Activated CD8-positive, alpha-beta memory T cell treated with anti-CD3 and anti-CD28 coated beads, Interleukin-2, amount 50 U/mL, for 48 hours (primary cell): Measurements from ENCODE around the gene PRRT4.

Source experiments
- DNase-seq: peaks from one replicate; pipeline ENCODE4 v3.0.0-alpha.2; 2020

Gene PRRT4

GRCh38 chr7:128394904-128395496, 33.5 kb upstream of the PRRT4 start:
- DNase-seq, result no peak

DNA sequence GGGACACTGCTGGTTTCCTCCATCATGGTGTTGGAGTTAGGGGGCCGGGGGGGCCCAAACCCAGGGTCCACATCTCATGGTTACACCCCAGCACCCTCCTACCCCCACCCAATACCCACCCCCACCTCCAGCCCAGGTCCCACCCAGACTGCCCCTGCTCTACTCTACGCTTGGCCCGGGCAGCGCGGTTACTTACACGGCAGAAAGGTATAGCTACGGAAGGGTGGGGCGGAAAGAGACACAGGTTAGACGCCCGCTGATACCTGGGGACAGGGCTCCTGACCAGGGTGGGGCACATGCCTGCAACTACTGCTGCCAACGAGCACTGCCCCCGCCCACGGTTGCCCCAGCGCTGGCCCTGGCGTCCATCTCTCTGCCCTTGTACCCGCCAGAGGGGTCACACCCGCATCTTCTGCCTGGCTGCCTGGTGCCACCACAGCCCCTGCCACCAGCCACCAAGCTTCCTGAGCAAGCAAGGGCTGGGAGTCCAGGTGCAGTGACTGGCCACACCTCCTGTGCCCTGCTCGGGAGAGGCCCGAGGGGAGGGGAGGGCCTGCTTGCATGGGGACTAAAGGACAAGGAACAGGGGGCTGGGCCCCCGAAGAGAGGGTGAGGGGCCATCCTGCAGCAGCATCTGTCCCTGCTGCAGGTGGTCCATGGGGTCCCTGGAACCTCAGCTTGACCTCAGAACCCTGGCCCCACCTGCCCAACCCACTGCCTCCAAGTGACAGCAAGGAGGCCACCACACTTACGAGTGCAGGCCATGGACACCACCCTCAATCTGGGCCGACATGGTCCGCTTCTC, 32.2 kb upstream of the PRRT4 start:
- DNase-seq, result no peak

GRCh38 chr7:128392446-128393327, 31.2 kb upstream of the PRRT4 start:
- DNase-seq, result no peak

DNA sequence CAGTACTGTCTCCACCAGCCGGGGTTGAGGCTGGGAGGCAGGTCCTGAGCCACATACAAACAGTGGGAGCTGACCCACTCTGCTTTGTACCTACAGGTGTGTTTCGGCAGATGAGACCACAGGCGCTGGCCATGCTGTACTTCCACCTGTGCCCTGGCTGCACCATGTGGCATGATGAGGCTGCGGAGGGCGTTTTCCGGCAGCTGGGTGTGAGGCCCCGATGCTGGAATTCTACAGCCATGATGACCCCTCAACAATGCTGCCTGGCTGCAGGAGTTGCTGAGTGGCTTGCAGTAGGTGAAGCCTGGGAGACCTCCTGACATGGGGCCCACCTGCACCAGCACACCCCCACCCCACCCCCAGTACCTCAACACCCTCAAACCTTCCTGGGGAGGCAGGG, 30.3 kb upstream of the PRRT4 start:
- DNase-seq, result no peak

DNA sequence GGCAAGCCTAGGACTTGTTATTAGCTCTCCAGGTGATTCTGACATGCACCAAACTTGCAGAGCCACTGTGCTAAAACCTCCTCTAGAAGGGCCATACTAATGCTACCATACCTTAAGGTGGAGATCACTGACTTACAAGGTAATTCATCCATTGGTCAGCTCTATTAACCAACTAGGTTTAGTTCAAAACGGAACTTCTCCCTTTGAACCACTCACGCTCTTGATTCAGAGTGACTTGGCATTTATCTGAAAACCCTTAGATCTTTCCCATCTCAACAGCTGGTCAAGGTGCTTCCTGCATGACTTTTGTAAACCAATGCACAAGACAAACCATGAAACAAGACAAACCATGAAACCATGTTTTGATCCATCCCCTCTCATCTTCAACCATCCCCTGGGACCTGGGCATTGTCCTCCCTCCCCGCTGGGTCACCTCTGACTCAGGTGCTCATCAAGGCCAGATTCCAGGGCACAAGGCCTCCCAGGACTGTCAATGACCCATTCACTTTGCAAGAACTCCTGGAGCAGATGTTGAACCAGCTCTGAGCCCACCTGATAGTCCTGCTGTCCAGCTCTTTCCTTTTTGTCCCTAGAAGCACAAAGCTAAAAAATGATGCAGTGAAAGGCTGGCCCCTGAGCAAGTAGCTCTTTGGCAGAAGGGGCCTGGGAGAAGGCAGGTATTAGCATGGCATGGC, 29.5 kb upstream of the PRRT4 start:
- peak; percentile 10 for DNase-seq

GRCh38 chr7:128389618-128390329, 28.3 kb upstream of the PRRT4 start:
- DNase-seq, result peak; percentile 40

DNA sequence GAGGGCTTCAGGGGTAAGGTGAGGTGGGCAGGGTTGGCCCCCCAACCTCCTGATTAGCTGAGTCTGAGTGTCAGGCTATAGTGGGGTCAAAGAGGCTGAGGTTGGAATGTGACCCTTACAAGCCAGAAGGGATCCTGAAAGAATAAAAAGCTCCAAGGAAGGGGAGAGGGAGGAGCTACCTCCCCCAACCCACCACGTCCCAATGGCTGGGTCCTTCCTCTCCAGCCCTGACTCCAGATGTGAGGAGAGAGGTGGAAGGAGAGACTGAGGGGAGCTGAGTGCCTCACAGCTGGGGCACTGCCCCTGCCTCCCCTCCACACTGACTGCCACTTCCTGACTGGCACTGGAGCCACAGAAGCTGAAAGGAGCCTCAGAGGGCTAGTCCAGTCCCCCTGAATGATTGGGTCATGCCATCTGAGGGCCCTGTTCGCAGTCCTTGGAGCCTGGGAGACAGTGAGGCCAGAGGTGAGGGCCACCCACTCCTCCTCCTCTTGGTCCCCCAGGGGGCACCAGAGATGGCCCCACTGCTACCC, 27.7 kb upstream of the PRRT4 start:
- peak; percentile 50 for DNase-seq

- DNase-seq, result no peak
These were observed 26.6 kb upstream of the PRRT4 start for GRCh38 chr7:128388145-128388485.

GRCh38 chr7:128387216-128388144, 26.0 kb upstream of the PRRT4 start:
- DNase-seq, result peak; percentile 87

- DNase-seq, result no peak
These were observed 24.8 kb upstream of the PRRT4 start for GRCh38 chr7:128385988-128386925.

DNA sequence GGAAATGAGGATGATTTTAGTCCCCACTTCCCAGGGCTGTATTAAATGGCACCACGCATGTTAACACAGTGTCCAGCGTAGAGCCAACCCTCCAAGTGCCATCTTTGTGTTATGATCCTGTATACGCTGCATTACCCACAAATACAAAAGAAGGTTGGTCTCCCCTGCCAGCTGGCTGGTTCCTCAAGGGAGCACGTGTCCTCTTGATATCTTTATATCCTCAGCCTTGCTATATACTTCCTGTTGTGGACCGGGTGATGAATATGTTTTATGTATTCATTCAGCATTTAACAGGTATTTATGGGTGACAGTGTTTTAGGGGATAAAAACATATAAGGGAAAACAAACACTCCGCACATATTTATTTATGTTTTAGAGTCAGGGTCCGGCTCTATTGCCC, 23.2 kb upstream of the PRRT4 start:
- no peak for DNase-seq

GRCh38 chr7:128383776-128384175, 22.3 kb upstream of the PRRT4 start:
- no peak for DNase-seq

GRCh38 chr7:128381161-128381821, 19.8 kb upstream of the PRRT4 start:
- peak; percentile 88 for DNase-seq

- no peak for DNase-seq
These were observed 19.1 kb upstream of the PRRT4 start for GRCh38 chr7:128380483-128381106.

- no peak for DNase-seq
These were observed 18.5 kb upstream of the PRRT4 start for GRCh38 chr7:128379900-128380479.

DNA sequence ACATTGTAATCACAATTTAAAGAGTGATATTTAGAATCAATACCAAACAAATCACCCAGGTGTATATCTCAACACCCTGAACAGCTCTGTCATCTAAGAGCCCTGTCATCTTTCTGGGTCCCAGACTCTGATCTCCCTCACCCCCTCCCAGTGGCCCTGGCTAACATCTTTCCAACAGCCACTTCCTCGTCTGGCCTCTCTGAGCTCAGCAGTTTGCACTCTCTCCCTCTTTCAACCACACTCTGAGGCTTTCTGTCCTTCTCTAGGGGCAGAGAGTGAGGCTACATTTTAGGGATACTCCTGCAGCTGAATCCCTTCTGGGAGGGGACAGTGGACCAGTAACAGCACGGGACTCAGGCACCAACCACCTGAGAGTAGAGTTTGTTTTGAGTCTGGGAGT, 17.1 kb upstream of the PRRT4 start:
- no peak for DNase-seq

DNA sequence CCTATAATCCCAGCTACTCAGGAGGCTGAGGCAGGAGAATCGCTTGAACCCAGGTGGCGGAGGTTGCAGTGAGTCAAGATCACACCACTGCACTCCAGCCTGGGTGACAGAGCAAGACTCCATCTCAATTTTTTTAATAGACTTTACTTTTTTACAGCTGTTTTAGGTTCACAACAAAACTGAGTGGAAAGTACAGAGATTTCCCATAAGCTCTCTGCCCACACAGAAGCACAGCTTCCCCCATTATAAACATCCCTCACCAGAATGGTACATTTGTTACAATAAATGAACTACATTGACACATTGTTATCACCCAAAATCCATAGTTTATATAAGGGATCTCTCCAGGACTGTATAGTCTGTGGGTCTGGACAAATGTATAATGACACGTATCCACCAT, 14.6 kb upstream of the PRRT4 start:
- DNase-seq, result no peak

GRCh38 chr7:128374041-128374440, 12.6 kb upstream of the PRRT4 start:
- DNase-seq, result no peak
